Fibroblast of pulmonary artery (primary cell): ENCODE results near the gene MTM1.
A peak's percentile ranks its signal among the peaks of the same experiment; 100 is the strongest.

Source experiments
- DNase-seq: peaks from one replicate; pipeline ENCODE4 v3.0.0-alpha.2; 2010; ENCODE audit warnings: low read depth
- H3K4me3 ChIP-seq: replicated peaks from 2 replicates; pipeline ENCODE4 v1.5.1; 2011; ENCODE audit warnings: low read depth, mild to moderate bottlenecking, control low read depth, low read length, moderate library complexity
- CTCF ChIP-seq: IDR thresholded peaks from 2 replicates; pipeline ENCODE4 v1.5.1; 2011; ENCODE audit warnings: mild to moderate bottlenecking, control low read depth, low read length, inconsistent platforms; ENCODE audit errors: missing control alignments

Gene MTM1

GRCh38 chrX:150649096-150649870 is 80.9 kb downstream of the MTM1 start:
- peak; percentile 56 for DNase-seq
- TF ChIP-seq CTCF, result no peak
- H3K4me3 ChIP-seq, result no peak overlapping the region

GRCh38 chrX:150651906-150652305 is 83.5 kb downstream of the MTM1 start:
- TF ChIP-seq CTCF, result no peak
- no peak for DNase-seq
- H3K4me3 ChIP-seq, result no peak overlapping the region

GRCh38 chrX:150655788-150656187 is 87.4 kb downstream of the MTM1 start:
- no peak for TF ChIP-seq CTCF
- no peak overlapping the region for H3K4me3 ChIP-seq
- DNase-seq, result no peak

- DNase-seq, result no peak
- no peak overlapping the region for H3K4me3 ChIP-seq
- TF ChIP-seq CTCF, result no peak
Measured at GRCh38 chrX:150663073-150663472, 94.7 kb downstream of the MTM1 start.

- TF ChIP-seq CTCF, result no peak
- H3K4me3 ChIP-seq, result no peak overlapping the region
- DNase-seq, result no peak
Measured at GRCh38 chrX:150664290-150664689, 95.9 kb downstream of the MTM1 start.

- H3K4me3 ChIP-seq, result no peak overlapping the region
- no peak for DNase-seq
- no peak for TF ChIP-seq CTCF
Measured at GRCh38 chrX:150676221-150676620, 107.8 kb downstream of the MTM1 start.

- peak; percentile 49 for DNase-seq
- H3K4me3 ChIP-seq, result no peak overlapping the region
- TF ChIP-seq CTCF, result peak; percentile 42
Measured at GRCh38 chrX:150680974-150681373, 112.6 kb downstream of the MTM1 start.
